ENCODE measurements around the gene SPC25. TPM values are rescaled to one million over a fixed set of nuclear protein-coding genes. Genes with fewer than 3 reads are reported as not detected.

SPC25 gene
- total and polyA plus RNA-seq, 2 of the 13 experiments (the other 11 are each of a cell fraction or from before 2014, with no cell fraction given), result 11.3 to 26.5 TPM

DNA sequence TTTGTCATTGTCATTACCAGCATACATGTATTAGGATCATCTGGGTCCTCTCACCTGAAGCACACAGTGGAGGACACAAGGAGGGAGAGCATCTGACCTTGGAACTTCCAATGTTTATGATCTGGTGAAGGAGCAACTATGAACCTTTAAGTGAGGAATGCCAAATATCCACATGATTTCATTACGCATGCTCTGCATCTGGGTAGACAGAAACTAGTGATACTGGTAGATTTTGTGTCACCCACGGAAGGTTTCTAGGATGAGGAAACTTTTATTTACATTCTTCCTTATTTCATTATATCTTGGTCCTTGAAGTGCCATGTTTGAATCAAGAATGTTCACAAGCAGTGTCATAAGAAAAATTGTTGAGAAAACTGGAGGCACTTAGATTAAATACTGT is 32.1 kb downstream of the SPC25 start (continued):
- TF ChIP-seq, protein P1, sequence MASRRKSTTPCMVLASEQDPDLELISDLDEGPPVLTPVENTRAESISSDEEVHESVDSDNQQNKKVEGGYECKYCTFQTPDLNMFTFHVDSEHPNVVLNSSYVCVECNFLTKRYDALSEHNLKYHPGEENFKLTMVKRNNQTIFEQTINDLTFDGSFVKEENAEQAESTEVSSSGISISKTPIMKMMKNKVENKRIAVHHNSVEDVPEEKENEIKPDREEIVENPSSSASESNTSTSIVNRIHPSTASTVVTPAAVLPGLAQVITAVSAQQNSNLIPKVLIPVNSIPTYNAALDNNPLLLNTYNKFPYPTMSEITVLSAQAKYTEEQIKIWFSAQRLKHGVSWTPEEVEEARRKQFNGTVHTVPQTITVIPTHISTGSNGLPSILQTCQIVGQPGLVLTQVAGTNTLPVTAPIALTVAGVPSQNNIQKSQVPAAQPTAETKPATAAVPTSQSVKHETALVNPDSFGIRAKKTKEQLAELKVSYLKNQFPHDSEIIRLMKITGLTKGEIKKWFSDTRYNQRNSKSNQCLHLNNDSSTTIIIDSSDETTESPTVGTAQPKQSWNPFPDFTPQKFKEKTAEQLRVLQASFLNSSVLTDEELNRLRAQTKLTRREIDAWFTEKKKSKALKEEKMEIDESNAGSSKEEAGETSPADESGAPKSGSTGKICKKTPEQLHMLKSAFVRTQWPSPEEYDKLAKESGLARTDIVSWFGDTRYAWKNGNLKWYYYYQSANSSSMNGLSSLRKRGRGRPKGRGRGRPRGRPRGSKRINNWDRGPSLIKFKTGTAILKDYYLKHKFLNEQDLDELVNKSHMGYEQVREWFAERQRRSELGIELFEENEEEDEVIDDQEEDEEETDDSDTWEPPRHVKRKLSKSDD (CRISPR knock-in tag; IDR thresholded peaks at IDR 0.05; ENCODE audit: low read depth), result no peak

DNA sequence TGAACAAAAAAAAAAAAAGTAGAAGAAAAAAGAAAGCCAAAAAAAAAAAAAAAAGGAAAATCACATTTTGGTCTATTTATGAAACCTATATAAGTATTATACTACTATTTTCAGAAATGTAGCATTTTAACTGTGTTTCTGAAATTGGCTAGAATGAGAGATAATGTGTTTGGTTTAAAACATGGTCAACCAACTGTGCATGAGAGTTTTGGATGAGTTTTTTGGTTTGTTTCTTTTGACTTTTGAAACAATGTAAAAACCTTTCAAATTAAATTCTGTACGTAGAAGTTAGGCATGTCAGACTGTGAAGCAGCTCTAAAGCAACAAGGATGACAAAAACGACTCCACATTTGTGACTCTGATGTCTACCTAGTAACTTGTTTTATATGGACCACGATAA is 34.6 kb downstream of the SPC25 start:
- ATAC-seq (no peak), FAIRE-seq (no peak), DNase-seq (ENCODE audit: low spot score) (no peak)
- Histone ChIP-seq H3K27ac (ENCODE audit: extremely low read length, insufficient read depth, low read length) (no peak overlapping the region), H3K36me3 (replicated peaks in 1 of 2; ENCODE audit: control insufficient read depth in 1 of 2, insufficient read depth in 2 of 2, low read length in 2 of 2) (peaks cover 0 to 1% of the 10 kb centered on the region in 2 experiments; a peak in 2 of 5 replicates), H4K20me1 (ENCODE audit: insufficient read depth, low read length) (no peaks in the 10 kb centered on the region), H3K9me3 (ENCODE audit: low read length) (no peaks in the 10 kb centered on the region), H2AFZ (ENCODE audit: low read length) (no peak overlapping the region), H3K4me1 (ENCODE audit: insufficient read depth, low read length) (peaks cover 20% of the 10 kb centered on the region), H3K4me3 (replicated peaks in 1 of 3; ENCODE audit: insufficient read depth in 1 of 3, low read depth in 2 of 3, low read length in 3 of 3) (no peak overlapping the region), H3K4me2 (ENCODE audit: low read depth, low read length) (no peak overlapping the region), H3K79me2 (ENCODE audit: insufficient read depth, low read length) (no peaks in the 10 kb centered on the region), H3K9ac (ENCODE audit: insufficient read depth, low read depth, low read length) (no peak overlapping the region), H3K27me3 (ENCODE audit: control insufficient read depth in 1 of 2, insufficient read depth in 2 of 2, low read length in 2 of 2) (no peaks in the 10 kb centered on the region)
- CTCF ChIA-PET (ENCODE audit: low intra/inter-chr PET ratio, low total read pairs), result no interaction called here
- no TSS peak for BruUV-seq (replicated peaks)
- WGBS (ENCODE audit: low lambda C conversion rate), result 98% methylated on average over 3 of the region's 3 CpGs
- POLR2A ChIA-PET, result no interaction called here
- intact Hi-C loops (cut with micrococcal nuclease; ENCODE audit: unreplicated experiment) (no loop called here), in situ Hi-C loops (cut with HindIII; ENCODE audit: extremely low pct_ligation_motif_present, low pct_unique_long_range_greater_than_20kb) (no loop called here)
- TF ChIP-seq PCBP1 (IDR thresholded peaks at IDR 0.05; ENCODE audit: borderline replicate concordance, low read depth, low read length), result no peak
- TF ChIP-seq, protein P2, sequence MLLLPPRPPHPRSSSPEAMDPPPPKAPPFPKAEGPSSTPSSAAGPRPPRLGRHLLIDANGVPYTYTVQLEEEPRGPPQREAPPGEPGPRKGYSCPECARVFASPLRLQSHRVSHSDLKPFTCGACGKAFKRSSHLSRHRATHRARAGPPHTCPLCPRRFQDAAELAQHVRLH (CRISPR knock-in tag; IDR thresholded peaks at IDR 0.05; ENCODE audit: borderline replicate concordance, low read depth), result no peak

DNA sequence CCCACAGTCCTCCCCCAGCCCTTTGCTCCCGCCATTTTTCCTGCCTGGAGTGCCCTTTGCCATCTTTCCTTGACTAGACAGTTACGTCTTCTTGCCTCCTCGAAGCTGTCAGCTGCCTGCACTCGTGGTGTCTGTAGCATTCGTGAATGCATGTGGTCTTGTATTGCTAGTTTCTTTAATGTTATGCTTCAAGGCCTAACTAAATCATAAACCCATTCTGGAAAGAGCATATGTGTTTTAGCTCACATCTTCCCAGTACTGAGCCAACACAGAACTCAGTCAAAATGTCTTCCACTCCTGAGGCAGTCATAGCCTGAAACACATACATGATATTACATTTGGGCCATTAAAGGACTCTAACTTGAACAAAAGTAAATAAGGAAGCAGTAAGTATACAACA is 35.6 kb downstream of the SPC25 start:
- FAIRE-seq (no peak), DNase-seq (ENCODE audit: low spot score) (no peak), ATAC-seq (no peak)
- POLR2A ChIA-PET, result no interaction called here
- CTCF ChIA-PET (ENCODE audit: low intra/inter-chr PET ratio, low total read pairs), result no interaction called here
- H3K27ac ChIP-seq (ENCODE audit: extremely low read length, insufficient read depth, low read length), result no peak overlapping the region
- TF ChIP-seq MBNL3 (CRISPR knock-in tag; conservative IDR thresholded peaks at IDR 0.05) (no peak), PITX1 (CRISPR knock-in tag; IDR thresholded peaks at IDR 0.05) (no peak), KDM4B (CRISPR knock-in tag; IDR thresholded peaks at IDR 0.05) (no peak), ISX (CRISPR knock-in tag; conservative IDR thresholded peaks at IDR 0.05) (no peak), ZSCAN31 (CRISPR knock-in tag; IDR thresholded peaks at IDR 0.05; ENCODE audit: low read depth) (no peak), ZNF678 (CRISPR knock-in tag; IDR thresholded peaks at IDR 0.05) (no peak), ZMYM3 (CRISPR knock-in tag; IDR thresholded peaks at IDR 0.05) (no peak), HNF4A (CRISPR knock-in tag; IDR thresholded peaks at IDR 0.05) (no peak), ZNF549 (CRISPR knock-in tag; IDR thresholded peaks at IDR 0.05) (no peak), ZNF207 (IDR thresholded peaks at IDR 0.05; ENCODE audit: borderline replicate concordance) (no peak), ZNF253 (CRISPR knock-in tag; IDR thresholded peaks at IDR 0.05; ENCODE audit: borderline replicate concordance) (no peak)
- H3K27me3 ChIP-seq (ENCODE audit: control insufficient read depth in 1 of 2, insufficient read depth in 2 of 2, low read length in 2 of 2), result no peaks in the 10 kb centered on the region
- no peaks in the 10 kb centered on the region for H4K20me1 ChIP-seq (ENCODE audit: insufficient read depth, low read length)
- H3K9me3 ChIP-seq (ENCODE audit: low read length), result no peaks in the 10 kb centered on the region
- H3K9ac ChIP-seq (ENCODE audit: insufficient read depth, low read depth, low read length), result no peak overlapping the region
- H3K79me2 ChIP-seq (ENCODE audit: insufficient read depth, low read length), result no peaks in the 10 kb centered on the region
- 96% methylated on average over 5 of the region's 5 CpGs for WGBS (ENCODE audit: low lambda C conversion rate)
- peaks cover 29% of the 10 kb centered on the region for H3K4me1 ChIP-seq (ENCODE audit: insufficient read depth, low read length)
- in situ Hi-C loops (cut with HindIII; ENCODE audit: extremely low pct_ligation_motif_present, low pct_unique_long_range_greater_than_20kb) (no loop called here), intact Hi-C loops (cut with micrococcal nuclease; ENCODE audit: unreplicated experiment) (no loop called here)
- no peak overlapping the region for H3K4me2 ChIP-seq (ENCODE audit: low read depth, low read length)
- H2AFZ ChIP-seq (ENCODE audit: low read length), result no peak overlapping the region
- no peak overlapping the region for H3K4me3 ChIP-seq (replicated peaks in 1 of 3; ENCODE audit: insufficient read depth in 1 of 3, low read depth in 2 of 3, low read length in 3 of 3)
- BruUV-seq (replicated peaks), result no TSS peak
- peaks cover 0 to 1% of the 10 kb centered on the region in 2 experiments; a peak in 2 of 5 replicates for H3K36me3 ChIP-seq (replicated peaks in 1 of 2; ENCODE audit: control insufficient read depth in 1 of 2, insufficient read depth in 2 of 2, low read length in 2 of 2)

Measured in HepG2 (cell line).